ENCODE measurements around the gene SLC1A2. TPM values are rescaled to one million over a fixed set of nuclear protein-coding genes. Genes with fewer than 3 reads are reported as not detected.

SLC1A2 gene
- total RNA-seq, 1 donor from 2014 or later = 0.25 TPM

- H3K4me3 ChIP-seq (ENCODE audit: insufficient read depth, low read depth, low read length) = no peak overlapping the region
- peaks cover 7% of the 10 kb centered on the region for H3K4me1 Mint-ChIP-seq (ENCODE audit: low read depth, unreplicated experiment)
- H3K27ac ChIP-seq (ENCODE audit: low read depth, low read length) = no peak overlapping the region
- peak overlapping the region; percentile 24 for H3K4me2 ChIP-seq (ENCODE audit: low read length)
- no peak overlapping the region for H3K9ac ChIP-seq (ENCODE audit: low read length)
- H3K36me3 ChIP-seq (ENCODE audit: insufficient read depth, low read length) = no peaks in the 10 kb centered on the region
- H3K9me3 ChIP-seq (ENCODE audit: insufficient read depth, low read depth, low read length) = no peaks in the 10 kb centered on the region
- no peak overlapping the region for H3K4me3 Mint-ChIP-seq (ENCODE audit: unreplicated experiment)
- H4K20me1 ChIP-seq (ENCODE audit: insufficient read depth, low read length) = no peaks in the 10 kb centered on the region
- TF ChIP-seq EZH2 (IDR thresholded peaks at IDR 0.05; ENCODE audit: insufficient read depth, low read length) = no peak
- TF ChIP-seq, protein P1, sequence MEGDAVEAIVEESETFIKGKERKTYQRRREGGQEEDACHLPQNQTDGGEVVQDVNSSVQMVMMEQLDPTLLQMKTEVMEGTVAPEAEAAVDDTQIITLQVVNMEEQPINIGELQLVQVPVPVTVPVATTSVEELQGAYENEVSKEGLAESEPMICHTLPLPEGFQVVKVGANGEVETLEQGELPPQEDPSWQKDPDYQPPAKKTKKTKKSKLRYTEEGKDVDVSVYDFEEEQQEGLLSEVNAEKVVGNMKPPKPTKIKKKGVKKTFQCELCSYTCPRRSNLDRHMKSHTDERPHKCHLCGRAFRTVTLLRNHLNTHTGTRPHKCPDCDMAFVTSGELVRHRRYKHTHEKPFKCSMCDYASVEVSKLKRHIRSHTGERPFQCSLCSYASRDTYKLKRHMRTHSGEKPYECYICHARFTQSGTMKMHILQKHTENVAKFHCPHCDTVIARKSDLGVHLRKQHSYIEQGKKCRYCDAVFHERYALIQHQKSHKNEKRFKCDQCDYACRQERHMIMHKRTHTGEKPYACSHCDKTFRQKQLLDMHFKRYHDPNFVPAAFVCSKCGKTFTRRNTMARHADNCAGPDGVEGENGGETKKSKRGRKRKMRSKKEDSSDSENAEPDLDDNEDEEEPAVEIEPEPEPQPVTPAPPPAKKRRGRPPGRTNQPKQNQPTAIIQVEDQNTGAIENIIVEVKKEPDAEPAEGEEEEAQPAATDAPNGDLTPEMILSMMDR (IDR thresholded peaks at IDR 0.05; ENCODE audit: insufficient read depth, low read depth, low read length) = no peak
- no peaks in the 10 kb centered on the region for H3K79me2 ChIP-seq (ENCODE audit: insufficient read depth, low read length)
- H3K27me3 Mint-ChIP-seq (ENCODE audit: low read depth, unreplicated experiment) = peaks cover 2% of the 10 kb centered on the region
- FAIRE-seq (no peak), DNase-seq (ENCODE audit: low read depth) (peak; percentile 57)
- H2AFZ ChIP-seq (ENCODE audit: low read depth, low read length) = no peak overlapping the region
- no peaks in the 10 kb centered on the region for H3K36me3 Mint-ChIP-seq (ENCODE audit: low read depth, unreplicated experiment)
- peaks cover 10% of the 10 kb centered on the region for H3K4me1 ChIP-seq (ENCODE audit: insufficient read depth, low read length)
- H3K27ac Mint-ChIP-seq (ENCODE audit: unreplicated experiment) = no peak overlapping the region
- no peaks in the 10 kb centered on the region for H3K27me3 ChIP-seq (ENCODE audit: insufficient read depth, low read length)
- H3K9me3 Mint-ChIP-seq (ENCODE audit: unreplicated experiment) = no peaks in the 10 kb centered on the region
Measured at GRCh38 chr11:35282221-35282882, 137.0 kb downstream of the SLC1A2 start.

DNA sequence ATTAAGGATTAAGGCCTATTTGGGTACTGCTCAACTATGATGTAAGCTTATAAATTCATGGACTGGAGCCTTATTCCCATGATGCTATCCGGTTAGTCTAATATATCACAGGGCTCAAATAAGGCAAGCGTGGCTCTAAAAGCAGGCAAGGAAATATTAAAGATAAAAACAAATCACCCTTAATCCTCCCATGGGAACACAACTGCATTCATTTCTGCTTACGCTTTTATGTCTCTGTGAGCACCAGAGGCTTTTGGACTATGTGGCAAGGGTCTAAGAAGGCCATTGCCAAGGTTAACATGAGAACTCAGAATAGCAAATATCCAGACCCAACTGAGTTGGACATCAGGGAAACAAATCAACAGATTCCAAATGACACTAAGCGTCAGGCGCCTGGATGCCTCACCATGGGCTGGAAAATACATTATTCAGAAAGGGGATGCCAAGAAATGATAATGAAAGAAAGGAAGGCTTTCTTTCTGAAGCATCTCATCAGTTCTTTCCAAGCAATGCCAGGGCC is 138.1 kb downstream of the SLC1A2 start:
- Mint-ChIP-seq H3K9me3 (ENCODE audit: unreplicated experiment) (no peaks in the 10 kb centered on the region), H3K36me3 (ENCODE audit: low read depth, unreplicated experiment) (no peaks in the 10 kb centered on the region), H3K4me1 (ENCODE audit: low read depth, unreplicated experiment) (peaks cover 11% of the 10 kb centered on the region), H3K27ac (ENCODE audit: unreplicated experiment) (no peak overlapping the region), H3K27me3 (ENCODE audit: low read depth, unreplicated experiment) (peaks cover 2% of the 10 kb centered on the region), H3K4me3 (ENCODE audit: unreplicated experiment) (no peak overlapping the region)
- no peaks in the 10 kb centered on the region for H3K79me2 ChIP-seq (ENCODE audit: insufficient read depth, low read length)
- H3K4me1 ChIP-seq (ENCODE audit: insufficient read depth, low read length) = peaks cover 10% of the 10 kb centered on the region
- no peak for DNase-seq (ENCODE audit: low read depth)
- no peak overlapping the region for H3K9ac ChIP-seq (ENCODE audit: low read length)
- no peaks in the 10 kb centered on the region for H3K36me3 ChIP-seq (ENCODE audit: insufficient read depth, low read length)
- no peaks in the 10 kb centered on the region for H3K9me3 ChIP-seq (ENCODE audit: insufficient read depth, low read depth, low read length)
- TF ChIP-seq, protein P1 (IDR thresholded peaks at IDR 0.05; ENCODE audit: insufficient read depth, low read depth, low read length) = no peak
- TF ChIP-seq EZH2 (IDR thresholded peaks at IDR 0.05; ENCODE audit: insufficient read depth, low read length) = no peak
- H3K4me3 ChIP-seq (ENCODE audit: insufficient read depth, low read depth, low read length) = no peak overlapping the region
- H2AFZ ChIP-seq (ENCODE audit: low read depth, low read length) = no peak overlapping the region
- no peak overlapping the region for H3K4me2 ChIP-seq (ENCODE audit: low read length)
- no peaks in the 10 kb centered on the region for H4K20me1 ChIP-seq (ENCODE audit: insufficient read depth, low read length)
- no peak overlapping the region for H3K27ac ChIP-seq (ENCODE audit: low read depth, low read length)
- FAIRE-seq = no peak
- H3K27me3 ChIP-seq (ENCODE audit: insufficient read depth, low read length) = no peaks in the 10 kb centered on the region

- Histone ChIP-seq H3K9me3 (ENCODE audit: insufficient read depth, low read depth, low read length) (no peaks in the 10 kb centered on the region), H3K36me3 (ENCODE audit: insufficient read depth, low read length) (no peaks in the 10 kb centered on the region), H3K4me2 (ENCODE audit: low read length) (no peak overlapping the region), H4K20me1 (ENCODE audit: insufficient read depth, low read length) (no peaks in the 10 kb centered on the region), H3K4me3 (ENCODE audit: insufficient read depth, low read depth, low read length) (no peak overlapping the region), H3K27me3 (ENCODE audit: insufficient read depth, low read length) (no peaks in the 10 kb centered on the region), H3K9ac (ENCODE audit: low read length) (no peak overlapping the region), H3K27ac (ENCODE audit: low read depth, low read length) (no peak overlapping the region), H3K4me1 (ENCODE audit: insufficient read depth, low read length) (peaks cover 10% of the 10 kb centered on the region), H2AFZ (ENCODE audit: low read depth, low read length) (no peak overlapping the region), H3K79me2 (ENCODE audit: insufficient read depth, low read length) (no peaks in the 10 kb centered on the region)
- FAIRE-seq = no peak
- Mint-ChIP-seq H3K9me3 (ENCODE audit: unreplicated experiment) (no peaks in the 10 kb centered on the region), H3K27ac (ENCODE audit: unreplicated experiment) (no peak overlapping the region), H3K27me3 (ENCODE audit: low read depth, unreplicated experiment) (peaks cover 2% of the 10 kb centered on the region), H3K4me1 (ENCODE audit: low read depth, unreplicated experiment) (peaks cover 12% of the 10 kb centered on the region), H3K4me3 (ENCODE audit: unreplicated experiment) (no peak overlapping the region), H3K36me3 (ENCODE audit: low read depth, unreplicated experiment) (no peaks in the 10 kb centered on the region)
- DNase-seq (ENCODE audit: low read depth) = no peak
- TF ChIP-seq, protein P1 (IDR thresholded peaks at IDR 0.05; ENCODE audit: insufficient read depth, low read depth, low read length) = no peak
- TF ChIP-seq EZH2 (IDR thresholded peaks at IDR 0.05; ENCODE audit: insufficient read depth, low read length) = no peak
Measured at GRCh38 chr11:35280727-35281126, 138.6 kb downstream of the SLC1A2 start.
